HFFc6 (cell line): Measurements from ENCODE around the gene CALML5. TPM values are rescaled to one million over a fixed set of nuclear protein-coding genes. Genes with fewer than 3 reads are reported as not detected.

Experiments used
- DNase-seq: peaks from one replicate; pipeline ENCODE4 v3.0.0-alpha.2; 2018
- H3K27ac Mint-ChIP-seq: 2 replicates; pipeline ENCODE4 v1.8.0; 2020; ENCODE audit warnings: mild to moderate bottlenecking, mixed read lengths
- H3K27me3 Mint-ChIP-seq: 2 replicates; pipeline ENCODE4 v1.8.0; 2021; ENCODE audit warnings: mild to moderate bottlenecking, moderate library complexity, mixed read lengths; ENCODE audit not compliant: insufficient read depth
- H3K36me3 Mint-ChIP-seq: 2 replicates; pipeline ENCODE4 v1.8.0; 2021; ENCODE audit warnings: low read depth, mixed read lengths
- H3K4me1 Mint-ChIP-seq: 2 replicates; pipeline ENCODE4 v1.8.0; 2020; ENCODE audit warnings: low read depth, mixed read lengths
- H3K4me3 Mint-ChIP-seq: 2 replicates; pipeline ENCODE4 v1.8.0; 2020; ENCODE audit warnings: mild to moderate bottlenecking, moderate library complexity, mixed read lengths
- H3K9me3 Mint-ChIP-seq: 2 replicates; pipeline ENCODE4 v1.8.0; 2020; ENCODE audit warnings: mild to moderate bottlenecking, mixed read lengths
- CTCF ChIP-seq: fragments of 200-600 bp; sonication (generic); IDR thresholded peaks from 2 replicates; pipeline ENCODE4 v1.5.0; 2021; ENCODE audit warnings: antibody characterized with exemption, mild to moderate bottlenecking
- total RNA-seq, 6 experiments: library from RNA; stranded (reverse); fragmentation: NEBNext Ultra II Directional; extraction: Animal tissue kit (Norgen Biotek cat#: 25700); gene quantifications; 2 replicates in 1 of 6; 3 replicates in 5 of 6; pipeline ENCODE4 v1.2.3, GENCODE V29; 2021

Gene CALML5
- total RNA-seq, 6 experiments from 2014 or later: not detected

- Mint-ChIP-seq H3K36me3 (no peaks in the 10 kb centered on the region), H3K9me3 (no peaks in the 10 kb centered on the region), H3K27ac (no peak overlapping the region), H3K27me3 (peaks cover 18% of the 10 kb centered on the region), H3K4me1 (no peaks in the 10 kb centered on the region), H3K4me3 (no peak overlapping the region)
- no peak for TF ChIP-seq CTCF
- no peak for DNase-seq
Measured at GRCh38 chr10:5518143-5518542, 18.8 kb upstream of the CALML5 start.

- no peak for DNase-seq
- Mint-ChIP-seq H3K4me1 (no peaks in the 10 kb centered on the region), H3K9me3 (no peaks in the 10 kb centered on the region), H3K27me3 (peaks cover 20% of the 10 kb centered on the region), H3K4me3 (no peak overlapping the region), H3K36me3 (no peaks in the 10 kb centered on the region), H3K27ac (no peak overlapping the region)
- no peak for TF ChIP-seq CTCF
Measured at GRCh38 chr10:5517546-5517945, 18.2 kb upstream of the CALML5 start.

- no peaks in the 10 kb centered on the region for H3K9me3 Mint-ChIP-seq
Measured at GRCh38 chr10:5515948-5516761, 16.8 kb upstream of the CALML5 start.

GRCh38 chr10:5514226-5514850, 15.0 kb upstream of the CALML5 start:
- DNase-seq: no peak
- peaks cover 28% of the 10 kb centered on the region for H3K27me3 Mint-ChIP-seq
- H3K4me1 Mint-ChIP-seq: no peaks in the 10 kb centered on the region; the same call in 1 of the 2 replicates
- no peaks in the 10 kb centered on the region for H3K36me3 Mint-ChIP-seq
- no peaks in the 10 kb centered on the region for H3K9me3 Mint-ChIP-seq
- no peak overlapping the region for H3K4me3 Mint-ChIP-seq
- no peak overlapping the region for H3K27ac Mint-ChIP-seq
- TF ChIP-seq CTCF: no peak

More at GRCh38 chr10:5515948-5516761, 16.8 kb upstream of the CALML5 start:
- peaks cover 26% of the 10 kb centered on the region for H3K27me3 Mint-ChIP-seq
- no peaks in the 10 kb centered on the region for H3K36me3 Mint-ChIP-seq
- TF ChIP-seq CTCF: no peak
- no peak overlapping the region for H3K4me3 Mint-ChIP-seq
- no peak for DNase-seq
- H3K4me1 Mint-ChIP-seq: no peaks in the 10 kb centered on the region
- H3K27ac Mint-ChIP-seq: no peak overlapping the region

DNA sequence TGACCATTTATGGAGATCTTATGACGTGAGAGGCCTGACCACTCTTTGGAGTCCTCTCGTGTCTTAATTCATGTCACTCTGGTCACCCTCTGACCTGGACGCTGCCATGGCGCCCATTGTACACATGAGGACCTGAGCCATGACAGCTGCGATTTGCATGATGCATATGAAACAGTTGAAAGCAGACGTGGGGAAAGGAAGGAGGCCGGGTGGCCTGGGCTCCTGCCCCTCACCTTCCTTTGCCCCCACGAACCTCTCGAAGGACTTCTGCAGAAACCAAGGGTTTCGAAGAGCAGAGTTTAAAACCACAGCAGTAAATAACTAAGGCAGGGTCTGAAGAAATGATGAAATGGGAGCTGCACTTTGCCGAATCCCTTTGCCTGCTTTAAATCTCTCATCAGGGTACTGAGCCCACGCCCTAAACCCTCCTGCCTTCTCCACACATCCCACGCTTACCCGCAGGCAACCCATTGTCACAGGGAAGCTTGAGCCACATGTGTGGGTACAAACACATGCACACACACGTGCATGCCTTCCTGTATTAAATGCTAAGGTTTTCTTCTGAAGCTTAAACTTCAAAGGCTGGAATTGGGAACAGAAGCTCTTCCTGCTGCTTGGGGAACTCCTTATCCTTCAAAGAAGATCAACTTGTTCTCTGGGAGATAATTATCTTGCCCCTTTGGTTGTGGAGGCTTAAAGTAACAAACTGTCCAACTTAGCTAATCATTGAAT, 13.7 kb upstream of the CALML5 start:
- TF ChIP-seq CTCF: no peak
- H3K36me3 Mint-ChIP-seq: no peaks in the 10 kb centered on the region
- H3K4me3 Mint-ChIP-seq: no peak overlapping the region
- peaks cover 24% of the 10 kb centered on the region for H3K27me3 Mint-ChIP-seq
- no peak overlapping the region for H3K27ac Mint-ChIP-seq
- no peaks in the 10 kb centered on the region for H3K9me3 Mint-ChIP-seq
- DNase-seq: no peak
- H3K4me1 Mint-ChIP-seq: no peaks in the 10 kb centered on the region; the same call in 1 of the 2 replicates
